GM18517 (cell line): Measurements from ENCODE around the gene NMNAT1.
A peak's percentile ranks its signal among the peaks of the same experiment; 100 is the strongest.
"Not testable (repeated sequence)": the region's sequence is repeated elsewhere in the genome, so short reads cannot be mapped to it uniquely, and the experiment has no call there.

Experiments used
- ATAC-seq: cut with Tn5 transposase; IDR thresholded peaks from one replicate; pipeline ENCODE4 v1.9.1; 2021; ENCODE audit warnings: mild to moderate bottlenecking, moderate library complexity; ENCODE audit not compliant: unreplicated experiment

The NMNAT1 gene

GRCh38 chr1:10014016-10014415 is 70.7 kb downstream of the NMNAT1 start:
- ATAC-seq = no peak

- ATAC-seq = no peak
Observed at GRCh38 chr1:10019561-10019960, 76.3 kb downstream of the NMNAT1 start.

GRCh38 chr1:10020086-10020485 is 76.8 kb downstream of the NMNAT1 start:
- no peak for ATAC-seq

- not testable (repeated sequence) for ATAC-seq
Observed at GRCh38 chr1:10020678-10021077, 77.4 kb downstream of the NMNAT1 start.

- not testable (repeated sequence) for ATAC-seq
Observed at GRCh38 chr1:10021992-10022391, 78.7 kb downstream of the NMNAT1 start.

GRCh38 chr1:10022656-10023055 is 79.4 kb downstream of the NMNAT1 start:
- ATAC-seq = no peak

GRCh38 chr1:10025354-10025753 is 82.1 kb downstream of the NMNAT1 start:
- no peak for ATAC-seq

GRCh38 chr1:10027027-10027426 is 83.8 kb downstream of the NMNAT1 start:
- ATAC-seq = no peak

- ATAC-seq = not testable (repeated sequence)
Observed at GRCh38 chr1:10028956-10029500, 85.8 kb downstream of the NMNAT1 start.

- no peak for ATAC-seq
Observed at GRCh38 chr1:10031461-10031860, 88.2 kb downstream of the NMNAT1 start.

GRCh38 chr1:10032590-10033358 is 89.5 kb downstream of the NMNAT1 start, which contains the start of gene UBE4B:
Gene UBE4B (plus strand): TSS chr1:10032958. CDS start chr1:10033671, 713 bp downstream.
- ATAC-seq = peak; percentile 86

- ATAC-seq = peak; percentile 22
Observed at GRCh38 chr1:10033359-10033845, 90.1 kb downstream of the NMNAT1 start.
